Effector memory CD4-positive, alpha-beta T cell (primary cell): ENCODE data around the gene TRHDE.

ENCODE experiments used
- DNase-seq, 3 donors: peaks; one replicate each; pipeline ENCODE4 v3.0.0-alpha.2; 2020
- H3K27ac ChIP-seq: 2 replicates; pipeline ENCODE4 v1.7.0; 2013; ENCODE audit warnings: mild to moderate bottlenecking, low read length, moderate library complexity; ENCODE audit not compliant: insufficient read depth, poor library complexity, severe bottlenecking
- H3K27me3 ChIP-seq: replicated peaks from 2 replicates; pipeline ENCODE4 v1.7.0; 2013; ENCODE audit warnings: mild to moderate bottlenecking, low read length; ENCODE audit not compliant: insufficient read depth, control insufficient read depth, poor library complexity, severe bottlenecking
- H3K36me3 ChIP-seq: 2 replicates; pipeline ENCODE4 v1.7.0; 2013; ENCODE audit warnings: mild to moderate bottlenecking, low read length, moderate library complexity; ENCODE audit not compliant: control insufficient read depth, insufficient read depth
- H3K4me1 ChIP-seq: 2 replicates; pipeline ENCODE4 v1.7.0; 2013; ENCODE audit warnings: low read length, mild to moderate bottlenecking; ENCODE audit not compliant: control insufficient read depth, insufficient read depth, poor library complexity, severe bottlenecking
- H3K4me3 ChIP-seq: 2 replicates; pipeline ENCODE4 v1.7.0; 2013; ENCODE audit warnings: low read length, low read depth, mild to moderate bottlenecking; ENCODE audit not compliant: insufficient read depth, poor library complexity, severe bottlenecking
- H3K9me3 ChIP-seq: 2 replicates; pipeline ENCODE4 v1.7.0; 2013; ENCODE audit warnings: mild to moderate bottlenecking, low read length, moderate library complexity; ENCODE audit not compliant: control insufficient read depth

Gene TRHDE

GRCh38 chr12:72272731-72273498 is 745 bp downstream of the TRHDE start:
- H3K4me1 ChIP-seq, result no peaks in the 10 kb centered on the region
- H3K9me3 ChIP-seq, result no peaks in the 10 kb centered on the region
- DNase-seq, result no peak
- no peak overlapping the region for H3K4me3 ChIP-seq
- H3K27ac ChIP-seq, result no peak overlapping the region
- no peaks in the 10 kb centered on the region for H3K36me3 ChIP-seq
- peaks cover 14% of the 10 kb centered on the region for H3K27me3 ChIP-seq

- Histone ChIP-seq H3K27ac (no peak overlapping the region), H3K36me3 (no peaks in the 10 kb centered on the region), H3K4me3 (no peak overlapping the region), H3K27me3 (peaks cover 14% of the 10 kb centered on the region), H3K9me3 (no peaks in the 10 kb centered on the region), H3K4me1 (no peaks in the 10 kb centered on the region)
- DNase-seq, result no peak
Measured at GRCh38 chr12:72273499-72273837, 1.3 kb downstream of the TRHDE start.

- Histone ChIP-seq H3K4me1 (no peaks in the 10 kb centered on the region), H3K27me3 (peaks cover 14% of the 10 kb centered on the region), H3K27ac (no peak overlapping the region), H3K9me3 (no peaks in the 10 kb centered on the region), H3K4me3 (no peak overlapping the region), H3K36me3 (no peaks in the 10 kb centered on the region)
- no peak for DNase-seq
Measured at GRCh38 chr12:72273851-72274351, 1.7 kb downstream of the TRHDE start.

- Histone ChIP-seq H3K27ac (no peak overlapping the region), H3K4me1 (no peaks in the 10 kb centered on the region), H3K36me3 (no peaks in the 10 kb centered on the region), H3K4me3 (no peak overlapping the region), H3K27me3 (peaks cover 14% of the 10 kb centered on the region), H3K9me3 (no peaks in the 10 kb centered on the region)
- no peak for DNase-seq
Measured at GRCh38 chr12:72274931-72275330, 2.8 kb downstream of the TRHDE start.

- peaks cover 14% of the 10 kb centered on the region for H3K27me3 ChIP-seq
- no peaks in the 10 kb centered on the region for H3K9me3 ChIP-seq
- H3K4me1 ChIP-seq, result no peaks in the 10 kb centered on the region
- no peaks in the 10 kb centered on the region for H3K36me3 ChIP-seq
- no peak for DNase-seq
- no peak overlapping the region for H3K4me3 ChIP-seq
- no peak overlapping the region for H3K27ac ChIP-seq
Measured at GRCh38 chr12:72275526-72275925, 3.4 kb downstream of the TRHDE start.

GRCh38 chr12:72276181-72276805 is 4.1 kb downstream of the TRHDE start:
- H3K9me3 ChIP-seq, result no peaks in the 10 kb centered on the region
- peaks cover 14% of the 10 kb centered on the region for H3K27me3 ChIP-seq
- DNase-seq, result no peak
- no peaks in the 10 kb centered on the region for H3K36me3 ChIP-seq
- no peak overlapping the region for H3K4me3 ChIP-seq
- no peak overlapping the region for H3K27ac ChIP-seq
- no peaks in the 10 kb centered on the region for H3K4me1 ChIP-seq

- H3K27me3 ChIP-seq, result peaks cover 7% of the 10 kb centered on the region
- H3K27ac ChIP-seq, result no peak overlapping the region
- no peak for DNase-seq
- no peaks in the 10 kb centered on the region for H3K4me1 ChIP-seq
- no peaks in the 10 kb centered on the region for H3K36me3 ChIP-seq
- no peaks in the 10 kb centered on the region for H3K9me3 ChIP-seq
- H3K4me3 ChIP-seq, result no peak overlapping the region
Measured at GRCh38 chr12:72277415-72277814, 5.2 kb downstream of the TRHDE start.

GRCh38 chr12:72278894-72279293 is 6.7 kb downstream of the TRHDE start:
- Histone ChIP-seq H3K9me3 (no peaks in the 10 kb centered on the region), H3K27ac (no peak overlapping the region), H3K4me1 (no peaks in the 10 kb centered on the region), H3K36me3 (no peaks in the 10 kb centered on the region), H3K27me3 (no peaks in the 10 kb centered on the region), H3K4me3 (no peak overlapping the region)
- no peak for DNase-seq

GRCh38 chr12:72281126-72281525 is 9.0 kb downstream of the TRHDE start:
- Histone ChIP-seq H3K27ac (no peak overlapping the region), H3K4me3 (no peak overlapping the region), H3K36me3 (no peaks in the 10 kb centered on the region), H3K9me3 (no peaks in the 10 kb centered on the region), H3K27me3 (no peaks in the 10 kb centered on the region), H3K4me1 (no peaks in the 10 kb centered on the region)
- no peak for DNase-seq

- Histone ChIP-seq H3K9me3 (no peaks in the 10 kb centered on the region), H3K4me3 (no peak overlapping the region), H3K4me1 (no peaks in the 10 kb centered on the region), H3K36me3 (no peaks in the 10 kb centered on the region), H3K27me3 (no peaks in the 10 kb centered on the region), H3K27ac (no peak overlapping the region)
- DNase-seq, result no peak
Measured at GRCh38 chr12:72282721-72283120, 10.6 kb downstream of the TRHDE start.
